GM12801 (cell line): ENCODE data around the gene SPI1.

Experiments
- CTCF ChIP-seq: IDR thresholded peaks from one replicate; pipeline ENCODE4 v1.5.1; 2011; ENCODE audit warnings: control low read depth; ENCODE audit not compliant: insufficient read length; ENCODE audit errors: extremely low read depth

SPI1 gene

GRCh38 chr11:47348131-47348802, 30.1 kb downstream of the SPI1 start:
- TF ChIP-seq CTCF, result no peak

GRCh38 chr11:47347137-47347536, 31.2 kb downstream of the SPI1 start:
- TF ChIP-seq CTCF, result no peak

GRCh38 chr11:47345890-47346563, 32.3 kb downstream of the SPI1 start:
- TF ChIP-seq CTCF, result no peak

GRCh38 chr11:47342854-47343253, 35.5 kb downstream of the SPI1 start:
- no peak for TF ChIP-seq CTCF

GRCh38 chr11:47342036-47342803, 36.1 kb downstream of the SPI1 start:
- TF ChIP-seq CTCF, result no peak

GRCh38 chr11:47340980-47341775, 37.2 kb downstream of the SPI1 start:
- no peak for TF ChIP-seq CTCF

GRCh38 chr11:47340010-47340409, 38.3 kb downstream of the SPI1 start:
- TF ChIP-seq CTCF, result no peak
